ENCODE data around the gene PPP1R13B. TPM values are rescaled to one million over a fixed set of nuclear protein-coding genes. Genes with fewer than 3 reads are reported as not detected.
"Not testable (repeated sequence)": the region's sequence is repeated elsewhere in the genome, so short reads cannot be mapped to it uniquely, and the experiment has no call there.

PPP1R13B gene
- total RNA-seq, 1 donor from 2014 or later, result 7.3 TPM

DNA sequence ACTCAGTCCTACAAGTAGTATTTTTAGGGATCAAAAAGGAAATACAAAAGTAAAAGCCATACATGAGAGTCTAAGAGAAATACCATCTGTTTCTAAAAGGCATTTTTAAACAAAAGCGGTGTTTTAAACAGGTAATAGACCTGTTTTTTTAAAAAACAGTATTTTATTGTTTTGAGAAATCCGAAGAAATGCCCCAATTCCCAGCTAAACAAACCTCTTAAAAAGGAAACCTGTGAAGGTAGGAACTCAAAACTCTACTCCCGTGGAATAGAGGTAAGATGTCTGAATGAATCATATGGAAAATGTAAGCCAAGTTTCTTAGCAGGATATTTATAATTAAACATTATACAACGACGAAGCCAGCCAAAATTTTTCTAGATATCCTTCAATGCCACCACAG lies 2.0 kb downstream of the PPP1R13B start:
- H3K4me3 ChIP-seq (ENCODE audit: low read depth, low read length), result no peak overlapping the region

GRCh38 chr14:103841265-103841664 lies 6.1 kb downstream of the PPP1R13B start:
- H3K4me3 ChIP-seq (ENCODE audit: low read depth, low read length); DNase-seq (ENCODE audit: low read depth): not testable (repeated sequence)

More for the DNA sequence above, 2.0 kb downstream of the PPP1R13B start:
- Histone ChIP-seq H3K36me3 (ENCODE audit: control insufficient read depth, insufficient read depth, low read length) (no peaks in the 10 kb centered on the region), H3K27me3 (ENCODE audit: control insufficient read depth, insufficient read depth, low read length) (peaks cover 4% of the 10 kb centered on the region)
- TF ChIP-seq, protein P1, sequence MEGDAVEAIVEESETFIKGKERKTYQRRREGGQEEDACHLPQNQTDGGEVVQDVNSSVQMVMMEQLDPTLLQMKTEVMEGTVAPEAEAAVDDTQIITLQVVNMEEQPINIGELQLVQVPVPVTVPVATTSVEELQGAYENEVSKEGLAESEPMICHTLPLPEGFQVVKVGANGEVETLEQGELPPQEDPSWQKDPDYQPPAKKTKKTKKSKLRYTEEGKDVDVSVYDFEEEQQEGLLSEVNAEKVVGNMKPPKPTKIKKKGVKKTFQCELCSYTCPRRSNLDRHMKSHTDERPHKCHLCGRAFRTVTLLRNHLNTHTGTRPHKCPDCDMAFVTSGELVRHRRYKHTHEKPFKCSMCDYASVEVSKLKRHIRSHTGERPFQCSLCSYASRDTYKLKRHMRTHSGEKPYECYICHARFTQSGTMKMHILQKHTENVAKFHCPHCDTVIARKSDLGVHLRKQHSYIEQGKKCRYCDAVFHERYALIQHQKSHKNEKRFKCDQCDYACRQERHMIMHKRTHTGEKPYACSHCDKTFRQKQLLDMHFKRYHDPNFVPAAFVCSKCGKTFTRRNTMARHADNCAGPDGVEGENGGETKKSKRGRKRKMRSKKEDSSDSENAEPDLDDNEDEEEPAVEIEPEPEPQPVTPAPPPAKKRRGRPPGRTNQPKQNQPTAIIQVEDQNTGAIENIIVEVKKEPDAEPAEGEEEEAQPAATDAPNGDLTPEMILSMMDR (IDR thresholded peaks at IDR 0.05; ENCODE audit: insufficient read depth, low read length, poor library complexity, severe bottlenecking), result no peak
- no peak for DNase-seq (ENCODE audit: low read depth)

GRCh38 chr14:103840014-103840413 lies 7.4 kb downstream of the PPP1R13B start:
- Histone ChIP-seq H3K36me3 (ENCODE audit: control insufficient read depth, insufficient read depth, low read length) (no peaks in the 10 kb centered on the region), H3K27me3 (ENCODE audit: control insufficient read depth, insufficient read depth, low read length) (no peaks in the 10 kb centered on the region), H3K4me3 (ENCODE audit: low read depth, low read length) (no peak overlapping the region)
- TF ChIP-seq, protein P1 (IDR thresholded peaks at IDR 0.05; ENCODE audit: insufficient read depth, low read length, poor library complexity, severe bottlenecking), result no peak
- no peak for DNase-seq (ENCODE audit: low read depth)

More at GRCh38 chr14:103841265-103841664, 6.1 kb downstream of the PPP1R13B start:
- H3K36me3 ChIP-seq (ENCODE audit: control insufficient read depth, insufficient read depth, low read length); H3K27me3 ChIP-seq (ENCODE audit: control insufficient read depth, insufficient read depth, low read length): not testable (repeated sequence)

DNA sequence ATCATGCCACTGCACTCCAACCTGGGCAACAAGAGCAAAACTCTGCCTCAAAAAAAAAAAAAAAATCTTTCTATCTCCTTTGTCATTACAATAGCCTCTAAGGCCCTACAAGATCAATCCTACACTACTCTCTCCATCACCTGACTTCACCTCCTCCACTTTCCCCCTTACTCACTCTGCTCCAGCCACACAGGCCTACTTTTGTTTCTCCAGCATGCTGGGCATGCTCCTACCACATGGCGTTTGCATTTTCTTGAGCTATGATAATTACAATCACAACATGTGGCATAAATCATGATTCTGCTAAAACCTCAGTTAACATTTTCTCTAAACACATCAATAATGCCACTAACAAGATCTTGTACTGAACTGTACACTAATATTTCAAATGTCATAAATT lies 7.8 kb downstream of the PPP1R13B start:
- TF ChIP-seq, protein P1 (IDR thresholded peaks at IDR 0.05; ENCODE audit: insufficient read depth, low read length, poor library complexity, severe bottlenecking), result no peak
- H3K27me3 ChIP-seq (ENCODE audit: control insufficient read depth, insufficient read depth, low read length), result no peaks in the 10 kb centered on the region
- no peaks in the 10 kb centered on the region for H3K36me3 ChIP-seq (ENCODE audit: control insufficient read depth, insufficient read depth, low read length)
- no peak overlapping the region for H3K4me3 ChIP-seq (ENCODE audit: low read depth, low read length)
- no peak for DNase-seq (ENCODE audit: low read depth)

DNA sequence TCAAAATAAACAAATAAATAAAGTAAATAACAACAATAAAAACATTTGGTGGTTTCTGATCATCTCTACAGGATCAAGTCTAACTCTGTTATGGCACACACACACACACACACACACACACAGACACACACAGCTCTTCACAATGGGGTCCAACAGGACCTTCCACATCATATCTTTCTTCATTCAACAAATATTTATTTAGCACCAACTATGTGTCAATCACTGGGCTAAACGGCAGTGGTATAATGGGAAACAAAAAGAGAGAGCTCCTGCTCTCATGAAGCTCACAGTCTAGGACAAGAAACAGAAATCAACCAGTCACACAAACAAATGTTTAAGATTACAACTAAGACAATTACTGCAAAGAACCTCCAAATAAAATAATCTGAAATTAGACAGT lies 9.3 kb downstream of the PPP1R13B start:
- TF ChIP-seq, protein P1 (IDR thresholded peaks at IDR 0.05; ENCODE audit: insufficient read depth, low read length, poor library complexity, severe bottlenecking), result no peak

DNA sequence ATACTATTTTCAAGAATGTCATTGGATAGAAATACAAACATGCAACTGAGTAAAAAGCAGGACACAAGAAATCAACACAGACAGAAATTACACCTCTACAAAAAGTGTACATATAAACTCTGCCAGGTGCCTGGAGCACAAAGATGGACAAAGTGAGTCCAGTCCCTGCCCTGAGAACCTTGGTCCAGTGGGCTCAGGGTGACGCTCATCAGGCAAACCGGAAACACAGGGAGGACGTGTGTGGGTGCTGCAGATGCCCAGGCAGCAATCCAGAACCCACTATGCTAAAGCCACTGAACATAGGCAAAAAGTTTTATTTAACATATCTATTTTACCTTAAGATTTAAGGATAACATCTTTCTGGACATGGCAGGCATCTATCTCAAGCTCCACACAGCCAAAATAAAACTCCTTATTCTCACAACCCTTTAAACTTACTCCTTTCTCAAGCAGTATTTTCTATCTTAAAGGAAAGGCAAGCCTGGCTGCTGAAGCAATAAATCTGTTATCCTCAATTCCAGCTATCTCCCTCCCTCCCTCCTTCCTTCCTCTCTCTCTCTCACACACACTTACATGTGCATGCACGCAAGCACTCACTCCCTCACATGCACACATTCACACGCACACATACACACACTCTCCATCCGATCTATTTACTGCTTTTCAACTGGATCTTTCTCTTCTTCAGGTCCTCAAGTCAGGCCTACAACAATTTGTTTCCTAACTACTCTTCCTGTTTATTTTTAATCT lies 10.2 kb downstream of the PPP1R13B start:
- H3K27me3 ChIP-seq (ENCODE audit: control insufficient read depth, insufficient read depth, low read length), result no peaks in the 10 kb centered on the region
- no peak for DNase-seq (ENCODE audit: low read depth)
- H3K4me3 ChIP-seq (ENCODE audit: low read depth, low read length), result no peak overlapping the region
- H3K36me3 ChIP-seq (ENCODE audit: control insufficient read depth, insufficient read depth, low read length), result no peaks in the 10 kb centered on the region
- TF ChIP-seq, protein P1 (IDR thresholded peaks at IDR 0.05; ENCODE audit: insufficient read depth, low read length, poor library complexity, severe bottlenecking), result no peak

More for the DNA sequence above, 9.3 kb downstream of the PPP1R13B start:
- H3K4me3 ChIP-seq (ENCODE audit: low read depth, low read length), result no peak overlapping the region
- H3K36me3 ChIP-seq (ENCODE audit: control insufficient read depth, insufficient read depth, low read length), result no peaks in the 10 kb centered on the region
- H3K27me3 ChIP-seq (ENCODE audit: control insufficient read depth, insufficient read depth, low read length), result no peaks in the 10 kb centered on the region
- no peak for DNase-seq (ENCODE audit: low read depth)

Data from kidney epithelial cell (primary cell).